ENCODE measurements around the gene GRIN3B. TPM values are rescaled to one million over a fixed set of nuclear protein-coding genes. Genes with fewer than 3 reads are reported as not detected.
A peak's percentile ranks its signal among the peaks of the same experiment; 100 is the strongest.
"Not testable (repeated sequence)": the region's sequence is repeated elsewhere in the genome, so short reads cannot be mapped to it uniquely, and the experiment has no call there.

The GRIN3B gene
- total RNA-seq, 1 donor from 2014 or later: not detected

DNA sequence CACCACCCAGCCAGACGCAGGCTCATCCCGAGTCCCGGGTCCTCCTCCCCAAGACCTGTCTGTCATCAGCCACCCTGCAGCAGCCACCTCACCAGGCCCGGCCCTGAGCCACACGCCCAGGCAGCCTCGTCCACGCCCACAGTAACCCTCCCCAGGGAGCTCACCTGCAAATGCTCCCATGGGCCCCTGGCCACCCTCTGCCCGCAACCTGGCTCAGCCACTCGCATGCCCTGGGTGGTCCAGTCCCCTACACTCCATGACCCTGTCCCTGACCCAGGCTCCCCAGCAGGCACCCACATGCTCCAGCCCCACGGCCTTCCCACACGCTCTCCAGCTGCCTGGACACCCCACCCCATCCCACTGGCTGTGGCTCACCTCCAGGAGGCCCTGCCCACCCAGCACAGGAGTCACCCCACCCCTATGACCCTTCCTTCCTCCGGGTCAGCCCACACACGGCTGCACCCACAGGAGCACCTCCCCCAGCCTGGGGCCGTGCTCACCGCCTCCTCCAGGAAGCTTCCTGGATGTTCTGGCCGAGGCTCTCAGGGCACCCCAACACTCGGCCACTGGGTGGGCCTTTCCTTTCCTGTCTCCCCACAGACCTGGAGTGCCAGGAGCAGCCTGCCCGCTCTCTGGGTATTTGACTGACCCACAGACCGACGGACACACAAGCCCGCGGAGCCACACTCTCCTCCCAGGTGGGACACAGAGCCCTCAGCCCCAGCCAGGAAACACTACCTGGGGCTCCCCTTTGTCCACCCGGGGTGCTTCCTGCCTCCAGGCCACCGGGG lies 17.1 kb downstream of the GRIN3B start:
- no peak for DNase-seq (ENCODE audit: low spot score)
- no peak for ATAC-seq

DNA sequence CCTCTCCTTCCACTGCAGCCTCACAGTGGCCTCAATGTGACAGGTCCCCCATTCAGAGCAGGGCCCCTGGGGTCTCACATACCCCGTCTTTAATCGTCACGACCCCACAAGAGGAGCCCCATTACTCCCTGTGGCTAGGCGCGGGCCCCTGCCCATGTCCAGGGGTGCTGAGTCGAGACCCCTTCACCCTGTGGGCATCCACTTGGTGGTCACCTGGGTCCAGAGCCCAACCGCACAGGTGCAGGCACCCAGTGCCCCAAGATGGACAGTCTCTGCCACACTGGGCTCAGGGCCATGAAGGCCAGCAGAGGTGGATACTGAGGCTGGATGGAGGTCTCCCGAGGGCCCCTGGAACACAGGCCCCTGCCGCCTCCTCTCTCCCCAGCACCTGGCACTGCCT lies 17.7 kb downstream of the GRIN3B start:
- ATAC-seq (no peak), DNase-seq (ENCODE audit: low spot score) (no peak)

DNA sequence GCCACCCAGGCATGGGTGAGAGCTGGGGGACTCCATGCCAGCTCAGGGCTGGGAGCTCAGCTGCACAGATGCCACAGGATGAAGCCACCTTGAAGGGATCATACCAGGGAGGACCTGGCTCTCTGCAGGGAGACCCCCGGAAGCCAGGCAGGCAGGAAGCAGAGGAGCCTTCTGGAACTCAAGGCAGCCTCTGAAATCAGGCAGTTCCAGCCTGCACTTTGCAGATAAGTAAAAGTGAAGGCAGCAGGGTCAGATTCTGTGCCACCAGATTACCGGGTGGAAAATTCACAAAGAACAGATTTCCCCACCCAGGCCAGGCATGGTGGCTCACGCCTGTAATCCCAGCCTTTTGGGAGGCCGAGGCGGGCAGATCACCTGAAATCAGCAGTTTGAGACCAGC lies 18.2 kb downstream of the GRIN3B start:
- ATAC-seq (no peak), DNase-seq (ENCODE audit: low spot score) (no peak)

DNA sequence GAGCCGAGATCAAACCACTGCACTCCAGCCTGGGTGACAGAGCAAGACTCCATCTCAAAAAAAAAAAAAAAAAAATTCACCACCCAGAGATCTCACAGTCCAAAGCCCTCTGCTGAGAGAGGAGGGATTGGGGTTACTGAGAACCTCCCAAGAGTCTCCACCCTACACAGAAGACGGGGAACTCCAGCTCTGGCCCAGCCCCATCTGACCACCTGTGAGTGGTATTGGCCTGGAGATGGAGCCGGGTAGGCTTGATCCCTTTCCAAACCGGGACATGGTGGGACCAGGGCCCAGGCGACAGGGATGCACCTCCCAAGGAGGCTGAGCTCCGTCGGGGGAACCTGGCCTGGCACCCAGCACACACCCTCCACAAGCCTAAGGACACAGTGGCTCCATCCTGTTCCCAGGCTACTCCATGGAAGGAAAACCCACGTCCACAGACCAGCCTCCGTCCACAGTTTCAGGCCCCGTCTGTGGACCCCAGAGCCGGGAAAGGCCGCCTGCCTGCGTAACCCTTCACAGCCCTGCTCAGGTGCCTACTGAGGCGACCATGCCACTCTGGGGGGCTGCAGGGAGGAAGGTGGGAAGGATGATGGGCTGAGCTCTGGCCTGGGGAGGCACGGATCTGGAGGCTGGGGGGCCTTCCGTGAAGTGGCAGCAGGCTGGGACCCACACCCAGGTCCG lies 18.9 kb downstream of the GRIN3B start:
- DNase-seq (ENCODE audit: low spot score) (no peak), ATAC-seq (no peak)

DNA sequence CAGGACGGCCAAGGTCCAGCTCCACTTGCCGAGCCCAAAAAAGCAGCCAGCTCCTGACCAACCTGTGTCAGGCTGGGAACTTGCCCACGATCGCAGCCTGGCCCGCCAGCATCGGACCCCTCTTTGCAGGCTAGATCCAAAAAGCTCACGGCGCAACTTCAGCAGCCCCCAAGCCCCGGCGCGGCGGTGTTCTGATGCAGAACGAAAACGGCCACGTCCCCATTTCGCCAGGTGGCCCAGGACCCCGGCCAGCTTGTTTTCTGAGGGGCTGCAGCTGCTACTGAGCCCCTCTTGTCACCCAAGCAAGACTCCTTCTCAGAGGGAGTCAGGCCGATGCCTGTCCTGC lies 19.4 kb downstream of the GRIN3B start:
- DNase-seq (ENCODE audit: low spot score): no peak
- no peak for ATAC-seq

DNA sequence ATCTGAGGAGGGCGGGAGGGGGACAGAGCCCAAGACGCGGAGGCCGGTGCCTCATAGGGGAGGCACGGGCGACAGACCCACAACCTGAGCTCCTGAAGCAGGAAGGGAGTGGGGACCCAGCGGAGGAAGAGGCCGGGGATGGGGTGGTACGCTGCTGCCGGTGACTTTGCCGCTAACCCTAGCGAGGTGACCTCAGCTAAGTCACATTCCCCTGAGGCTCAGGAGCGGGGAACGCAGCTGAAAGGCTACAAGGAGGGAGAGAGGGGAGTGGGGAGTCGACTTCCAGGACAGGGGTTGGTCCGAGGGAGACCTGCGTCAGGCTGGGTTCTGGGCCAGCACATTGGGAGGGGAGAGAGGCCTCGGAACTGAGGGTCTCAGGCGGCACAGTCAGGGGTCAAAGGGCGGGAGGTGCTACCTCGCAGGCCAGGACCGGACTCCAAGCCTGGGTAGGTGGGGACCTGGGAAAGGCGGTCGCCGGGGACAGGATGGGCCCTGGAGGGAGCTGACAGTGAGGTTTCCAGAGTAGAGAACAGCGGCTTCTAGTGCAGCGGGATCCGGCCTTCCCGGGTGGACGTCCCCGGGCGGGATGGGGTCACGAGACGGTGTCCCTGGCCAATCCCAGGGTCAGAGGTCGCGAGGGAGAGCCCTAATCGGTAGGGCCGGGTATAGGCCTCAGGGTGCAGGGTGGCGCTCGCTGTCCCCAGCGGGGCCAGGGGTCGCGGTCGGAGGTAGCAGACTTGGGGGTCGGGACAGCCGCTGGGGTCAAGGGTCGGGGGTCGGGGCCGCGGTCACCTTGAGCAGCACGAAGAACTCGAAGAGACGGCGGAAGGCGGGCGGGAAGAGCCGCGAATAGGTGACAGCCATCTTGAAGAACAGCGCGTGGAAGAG lies 20.0 kb downstream of the GRIN3B start:
- DNase-seq (ENCODE audit: low spot score): peak; percentile 74

DNA sequence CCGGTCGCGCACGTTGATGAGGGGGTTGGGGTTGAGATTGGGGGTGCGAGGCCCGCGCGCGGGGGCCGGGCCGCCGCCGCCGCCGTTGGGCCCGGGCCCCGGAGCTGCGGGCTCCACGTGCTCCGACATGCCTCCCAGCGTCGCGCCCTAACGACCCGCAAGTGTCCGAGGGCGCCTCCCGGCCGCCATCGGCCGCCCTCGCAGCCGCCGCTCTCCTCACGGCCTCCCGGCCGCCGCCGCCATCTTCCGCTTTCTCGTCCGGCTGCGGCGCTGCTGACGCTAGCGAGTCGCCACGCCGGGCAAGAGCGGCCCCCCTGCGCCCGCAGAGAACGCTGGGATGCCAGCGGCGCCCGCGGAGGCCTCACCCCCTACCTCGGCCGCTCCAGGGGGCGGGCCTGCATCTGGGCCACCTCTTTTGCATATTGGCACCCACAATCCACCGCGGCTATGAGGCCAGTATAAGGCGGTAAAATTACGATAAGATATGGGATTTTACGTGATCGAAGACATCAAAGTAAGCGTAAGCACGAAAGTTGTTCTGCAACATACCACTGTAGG lies 20.7 kb downstream of the GRIN3B start, which contains the start of gene TMEM259:
TMEM259 (minus strand) TSS at position 256 of the 558 bp plus-strand sequence; CDS start at position 129, 127 bp downstream.
- ATAC-seq: peak; percentile 88
- peak; percentile 97 for DNase-seq (ENCODE audit: low spot score)

More for the DNA sequence above, 20.0 kb downstream of the GRIN3B start:
- ATAC-seq: peak; percentile 33

DNA sequence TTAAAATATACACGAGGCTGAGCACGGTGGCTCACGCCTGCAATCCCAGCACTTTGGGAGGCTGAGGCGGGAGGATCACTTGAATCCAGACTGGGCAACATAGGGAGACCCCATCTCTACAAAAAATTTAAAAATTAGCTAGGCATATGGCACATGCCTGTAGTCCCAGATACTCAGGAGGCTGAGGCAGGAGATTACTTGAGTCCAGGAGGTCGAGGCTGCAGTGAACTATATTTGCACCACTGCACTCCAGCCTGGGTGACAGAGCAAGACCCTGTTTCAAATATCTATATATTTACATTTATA lies 23.6 kb downstream of the GRIN3B start:
- not testable (repeated sequence) for ATAC-seq

DNA sequence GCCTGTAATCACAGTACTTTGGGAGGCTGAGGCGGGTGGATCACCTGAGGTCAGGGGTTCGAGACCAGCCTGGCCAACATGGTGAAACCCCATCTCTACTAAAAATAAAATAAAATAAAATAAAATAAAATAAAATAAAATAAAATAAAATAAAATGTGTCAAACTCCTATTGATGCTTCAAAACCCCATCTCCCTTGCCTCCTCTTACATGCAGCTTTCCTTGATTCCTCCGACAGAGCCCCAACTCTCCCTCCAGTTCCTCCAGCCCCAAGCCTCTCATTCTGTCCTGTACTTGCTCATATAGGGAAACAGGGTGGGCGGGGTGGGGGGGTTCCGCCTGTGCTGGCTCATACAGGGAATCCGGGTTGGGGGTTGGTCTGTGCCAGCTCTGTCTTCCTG lies 24.9 kb downstream of the GRIN3B start:
- not testable (repeated sequence) for ATAC-seq; DNase-seq (ENCODE audit: low spot score)

More for the DNA sequence above, 23.6 kb downstream of the GRIN3B start:
- not testable (repeated sequence) for DNase-seq (ENCODE audit: low spot score)

DNA sequence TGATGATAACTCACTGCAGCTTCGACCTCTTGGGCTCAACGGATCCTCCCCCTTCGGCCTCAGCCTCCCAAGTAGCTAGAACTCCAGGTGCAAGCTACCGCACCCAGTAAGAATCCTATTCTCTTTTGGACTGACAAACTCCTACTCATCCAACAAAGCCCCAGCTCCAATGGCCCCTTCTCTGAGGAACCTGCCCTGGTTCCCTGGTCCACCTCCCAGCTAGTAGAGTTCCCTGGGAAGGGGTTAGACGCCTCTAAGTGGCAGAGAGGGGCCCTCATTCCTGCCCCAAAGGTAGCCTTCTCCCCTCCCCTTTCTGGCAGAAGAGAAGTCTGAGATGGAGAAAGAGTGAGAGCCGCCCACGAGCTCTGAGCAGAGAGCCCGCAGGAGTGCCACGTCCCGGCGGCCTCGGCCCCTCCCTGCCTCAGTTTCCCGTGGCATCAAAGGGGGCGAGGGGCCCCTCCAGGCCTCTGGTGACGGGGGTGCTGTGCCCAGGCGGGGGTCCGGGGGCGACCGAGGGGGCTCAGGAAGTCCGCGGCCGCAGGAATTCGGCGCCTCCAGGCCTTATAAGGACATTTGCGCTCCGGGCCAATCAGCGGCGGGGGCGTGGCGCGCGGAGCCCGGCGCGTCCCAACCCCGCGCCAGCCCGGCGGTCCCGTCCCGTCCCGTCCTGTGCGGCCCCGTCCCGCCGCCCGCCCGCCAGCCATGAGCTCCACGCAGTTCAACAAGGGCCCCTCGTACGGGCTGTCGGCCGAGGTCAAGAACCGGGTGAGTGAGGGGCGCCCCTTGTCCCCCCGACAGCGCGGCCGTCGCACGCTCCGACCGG lies 26.0 kb downstream of the GRIN3B start, which contains the start of gene CNN2:
CNN2 (plus strand) TSS at position 649 of the 823 bp plus-strand sequence; CDS start at position 703, 54 bp downstream.
- ATAC-seq (peak; percentile 85), DNase-seq (ENCODE audit: low spot score) (peak; percentile 87)

DNA sequence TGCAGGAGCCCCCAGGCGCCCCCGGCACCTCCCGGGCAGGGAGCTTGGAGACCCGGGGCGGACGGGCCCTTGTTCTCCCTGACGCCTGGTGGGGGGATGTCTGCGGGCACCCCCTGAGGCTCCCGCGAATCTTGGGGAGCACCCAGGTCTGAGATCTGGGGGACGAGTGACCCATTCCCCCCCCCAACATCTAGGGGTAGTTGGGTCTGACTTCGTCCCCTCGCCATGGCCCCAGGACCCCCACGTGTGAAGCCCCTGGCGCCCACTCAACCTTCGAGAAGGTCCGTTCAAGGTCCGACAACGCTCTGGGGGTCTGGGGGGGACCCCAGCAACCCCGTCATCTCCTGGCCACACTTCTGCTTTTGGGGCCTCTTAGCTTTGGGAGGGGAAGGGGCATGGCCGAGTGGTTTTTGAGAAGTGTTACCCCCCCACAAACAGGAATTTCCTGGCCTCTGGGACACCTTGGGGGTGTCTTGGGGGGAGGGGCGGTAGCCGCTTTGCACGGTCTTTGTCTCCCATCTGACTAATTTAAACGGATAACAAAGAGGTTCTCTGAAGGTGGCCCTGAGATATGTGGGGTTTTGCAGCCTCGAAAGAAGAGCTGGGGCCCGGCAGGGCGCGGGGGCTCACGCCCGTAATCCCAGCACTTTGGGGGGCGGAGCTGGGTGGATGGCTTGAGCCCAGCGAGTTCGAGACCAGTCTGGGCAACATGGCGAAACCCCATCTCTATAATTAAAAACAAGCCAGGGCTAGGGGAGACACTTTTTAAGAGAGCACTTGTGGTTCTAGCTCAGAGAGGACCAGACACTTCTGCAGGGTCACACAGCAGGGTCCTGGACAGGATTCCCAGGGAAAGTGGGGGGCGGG lies 26.8 kb downstream of the GRIN3B start:
- peak; percentile 11 for ATAC-seq
- DNase-seq (ENCODE audit: low spot score): no peak

DNA sequence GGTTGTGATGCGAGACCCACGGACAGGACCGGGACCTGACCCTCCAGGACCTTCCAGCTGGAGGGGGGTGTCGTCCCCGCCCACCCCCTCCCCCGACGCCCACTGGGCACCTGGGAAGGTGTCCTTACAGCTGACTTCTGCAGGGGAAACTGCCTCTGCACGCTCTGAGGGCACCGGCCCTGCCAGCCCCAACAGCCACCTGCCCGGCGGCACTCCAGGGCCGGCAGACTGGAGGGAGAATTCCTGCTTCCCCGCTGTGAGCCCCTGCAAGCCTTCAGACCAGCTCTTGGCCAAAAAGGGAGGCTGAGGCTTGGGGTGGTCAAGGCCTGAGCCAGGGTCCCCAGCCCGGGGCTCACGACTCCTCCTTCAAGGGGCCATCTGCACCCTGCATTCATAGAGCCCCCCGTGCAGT lies 27.4 kb downstream of the GRIN3B start:
- ATAC-seq (peak; percentile 5), DNase-seq (ENCODE audit: low spot score) (no peak)

DNA sequence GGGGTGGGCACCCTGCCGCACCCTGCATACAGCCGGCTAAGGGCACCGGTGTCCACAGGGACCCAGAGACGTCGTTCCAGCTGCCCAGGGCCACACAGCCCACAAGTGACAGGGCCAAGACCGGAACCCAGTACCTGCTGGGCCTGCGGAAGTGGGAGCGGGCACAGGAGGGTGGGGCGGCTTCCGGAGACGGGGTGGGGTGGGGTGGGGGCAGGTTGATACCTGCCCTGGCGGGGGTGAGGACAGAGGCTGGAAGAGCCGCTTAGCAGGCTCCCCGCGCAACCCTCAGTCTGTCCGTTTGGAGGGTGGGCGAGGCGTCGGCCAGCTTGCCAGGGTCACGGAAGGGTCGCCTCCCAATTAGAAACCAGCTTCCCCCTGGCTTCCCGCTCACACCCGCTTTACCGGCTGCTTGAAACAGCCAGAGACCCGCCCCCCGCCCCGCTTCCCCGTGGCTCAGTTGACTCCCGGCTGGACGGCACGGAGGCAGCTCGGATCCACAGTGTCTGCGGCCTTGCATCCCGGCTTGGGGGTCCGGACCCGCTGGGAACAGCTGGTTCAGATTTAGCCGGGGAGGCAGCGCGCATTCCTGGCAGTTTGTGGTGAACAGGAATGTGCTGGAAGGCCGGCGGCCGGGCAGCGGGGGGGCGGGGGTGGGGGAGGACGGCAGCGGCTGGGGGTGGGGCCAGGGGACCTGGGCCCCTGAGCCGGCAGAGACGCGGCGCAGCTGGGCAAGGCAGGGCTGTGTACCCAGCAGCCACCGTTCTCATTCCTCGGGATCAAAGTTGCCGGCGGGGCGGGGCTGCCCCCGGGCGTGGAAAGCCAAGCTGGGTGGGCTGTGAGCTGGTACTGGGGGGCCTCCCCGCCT lies 28.1 kb downstream of the GRIN3B start:
- DNase-seq (ENCODE audit: low spot score) (no peak), ATAC-seq (peak; percentile 16)

DNA sequence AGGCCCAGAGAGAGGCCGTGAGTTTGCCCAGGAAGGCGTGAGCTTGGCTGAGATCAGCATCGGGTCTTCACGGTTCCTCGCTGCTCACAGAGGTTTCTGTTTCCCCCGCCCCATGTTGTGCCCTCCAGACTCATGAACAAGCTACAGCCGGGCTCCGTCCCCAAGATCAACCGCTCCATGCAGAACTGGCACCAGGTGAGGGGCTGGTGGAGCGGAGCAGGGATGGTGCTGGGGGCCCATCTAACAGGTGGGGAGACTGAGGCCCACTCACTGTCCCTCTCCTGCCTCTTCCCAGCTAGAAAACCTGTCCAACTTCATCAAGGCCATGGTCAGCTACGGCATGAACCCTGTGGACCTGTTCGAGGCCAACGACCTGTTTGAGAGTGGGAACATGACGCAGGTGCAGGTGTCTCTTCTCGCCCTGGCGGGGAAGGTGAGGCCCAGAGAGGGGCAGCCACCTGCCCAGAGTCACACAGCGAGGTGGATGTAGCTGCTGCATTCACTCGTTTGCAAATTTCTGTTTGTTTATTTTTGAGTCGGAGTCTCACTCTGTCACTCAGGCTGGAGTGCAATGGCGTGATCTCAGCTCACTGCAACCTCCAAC lies 32.1 kb downstream of the GRIN3B start:
- DNase-seq (ENCODE audit: low spot score) (no peak), ATAC-seq (no peak)

DNA sequence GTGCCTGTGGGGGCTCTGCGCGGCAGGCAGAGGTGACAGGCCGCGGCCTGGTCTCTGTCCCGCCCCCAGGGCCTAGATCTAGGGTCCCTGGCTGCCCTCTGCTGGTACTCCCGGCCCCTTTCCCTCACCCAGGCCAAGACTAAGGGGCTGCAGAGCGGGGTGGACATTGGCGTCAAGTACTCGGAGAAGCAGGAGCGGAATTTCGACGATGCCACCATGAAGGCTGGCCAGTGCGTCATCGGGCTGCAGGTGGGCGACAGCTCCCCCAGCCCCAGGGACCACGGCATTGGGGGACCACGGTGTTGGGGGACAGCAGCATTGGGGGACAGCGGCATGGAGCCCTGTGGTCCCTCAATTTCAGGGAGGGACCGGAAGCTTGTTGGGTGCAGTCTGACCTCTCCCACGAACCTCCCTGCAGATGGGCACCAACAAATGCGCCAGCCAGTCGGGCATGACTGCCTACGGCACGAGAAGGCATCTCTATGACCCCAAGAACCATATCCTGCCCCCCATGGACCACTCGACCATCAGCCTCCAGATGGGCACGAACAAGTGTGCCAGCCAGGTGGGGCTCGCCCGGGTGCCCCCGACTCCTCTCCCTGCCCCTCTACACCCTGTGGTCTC lies 35.9 kb downstream of the GRIN3B start:
- no peak for DNase-seq (ENCODE audit: low spot score)
- no peak for ATAC-seq

DNA sequence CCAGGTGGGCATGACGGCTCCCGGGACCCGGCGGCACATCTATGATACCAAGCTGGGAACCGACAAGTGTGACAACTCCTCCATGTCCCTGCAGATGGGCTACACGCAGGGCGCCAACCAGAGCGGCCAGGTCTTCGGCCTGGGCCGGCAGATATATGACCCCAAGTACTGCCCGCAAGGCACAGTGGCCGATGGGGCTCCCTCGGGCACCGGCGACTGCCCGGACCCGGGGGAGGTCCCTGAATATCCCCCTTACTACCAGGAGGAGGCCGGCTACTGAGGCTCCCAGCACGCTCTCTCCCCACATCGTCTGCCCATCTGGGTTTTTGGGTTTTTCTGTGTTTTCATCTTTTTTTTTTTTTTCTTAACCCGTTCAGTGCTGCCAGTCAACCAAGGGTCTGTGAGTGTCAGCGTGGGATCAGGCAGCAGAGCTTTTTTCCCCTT lies 37.4 kb downstream of the GRIN3B start:
- DNase-seq (ENCODE audit: low spot score): no peak

DNA sequence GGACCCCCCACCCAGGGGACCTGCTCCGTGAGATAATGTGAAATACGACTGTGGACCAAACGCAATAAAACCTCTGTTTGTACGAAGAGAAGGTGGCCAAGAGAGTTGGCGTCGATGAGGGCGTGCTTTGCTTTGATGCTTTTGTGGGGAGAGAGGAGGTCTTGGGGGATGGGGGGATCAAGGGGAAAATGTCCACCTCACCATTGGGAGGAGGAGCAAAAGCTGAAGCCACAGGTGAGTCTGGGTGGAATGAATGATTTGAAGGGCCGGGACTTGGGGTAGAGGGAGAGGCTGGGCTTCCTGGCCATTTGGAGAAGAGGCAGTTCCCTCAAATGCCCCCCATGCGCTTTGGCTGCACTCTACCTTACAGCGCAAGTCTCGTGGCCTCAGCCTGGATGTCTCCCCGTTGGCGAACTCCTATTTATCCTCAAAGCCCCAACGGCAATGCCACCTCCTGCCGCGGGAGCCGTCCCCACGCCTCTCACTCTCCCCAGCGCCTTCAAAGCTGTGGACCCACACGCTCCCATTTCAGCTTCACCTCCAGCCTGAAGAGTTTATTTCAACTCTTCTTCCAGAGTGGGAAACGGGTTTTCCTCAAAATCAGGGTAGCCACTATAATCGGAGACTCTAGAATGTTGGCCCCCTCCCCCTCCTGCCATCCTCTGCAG lies 38.9 kb downstream of the GRIN3B start:
- DNase-seq (ENCODE audit: low spot score): no peak
- no peak for ATAC-seq

More for the DNA sequence above, 37.4 kb downstream of the GRIN3B start:
- no peak for ATAC-seq

Data from left lobe of liver (tissue), 2 donors.